Measurements from ENCODE around the gene SLBP.

DNA sequence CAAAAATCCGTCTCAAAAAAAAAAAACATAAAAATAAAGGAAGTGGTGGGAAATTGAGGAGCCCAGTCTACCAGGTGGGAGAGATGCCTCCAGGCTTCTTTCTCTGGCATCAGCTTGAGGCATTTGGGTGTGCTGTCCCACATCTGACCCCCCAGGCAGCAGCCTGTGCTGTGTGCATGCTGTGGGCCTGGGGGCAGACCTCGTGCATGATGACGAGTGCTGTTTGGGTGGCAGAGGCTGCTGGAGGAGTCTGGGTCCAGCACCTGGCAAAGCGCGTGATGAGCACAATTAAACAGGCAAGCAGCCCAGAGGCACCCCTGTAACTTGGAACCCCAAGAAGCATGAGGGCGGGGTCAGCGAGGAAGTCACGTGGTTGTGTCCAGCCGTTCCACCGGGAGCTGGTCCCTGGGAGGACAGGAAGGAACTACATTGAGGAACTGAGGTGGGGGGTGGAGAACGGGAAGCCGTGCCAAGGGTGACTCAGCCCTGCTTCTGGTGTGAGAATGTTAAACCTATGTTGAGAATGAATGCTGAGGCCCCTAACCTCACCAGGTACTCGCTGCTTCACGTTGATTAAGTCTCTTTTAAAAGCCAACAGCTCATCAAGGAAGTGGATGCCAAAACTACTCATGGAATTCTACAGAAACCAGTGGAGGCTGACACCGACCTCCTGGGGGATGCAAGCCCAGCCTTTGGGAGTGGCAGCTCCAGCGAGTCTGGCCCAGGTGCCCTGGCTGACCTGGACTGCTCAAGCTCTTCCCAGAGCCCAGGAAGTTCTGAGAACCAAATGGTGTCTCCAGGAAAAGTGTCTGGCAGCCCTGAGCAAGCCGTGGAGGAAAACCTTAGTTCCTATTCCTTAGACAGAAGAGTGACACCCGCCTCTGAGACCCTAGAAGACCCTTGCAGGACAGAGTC is 15.3 kb upstream of the SLBP start:
- TF ChIP-seq POLR2A (IDR thresholded peaks at IDR 0.05; ENCODE audit: low read length) (peak; percentile 24), GATA1 (IDR thresholded peaks at IDR 0.05; ENCODE audit: low read depth, low read length) (no peak)
